SK-N-SH (cell line): ENCODE measurements around the gene PTGIS.

Source experiments
- CTCF ChIP-seq: fragments of 200-600 bp; sonication (generic); IDR thresholded peaks from 2 replicates; pipeline ENCODE4 v1.6.1; 2017; ENCODE audit warnings: antibody characterized with exemption, mild to moderate bottlenecking, moderate library complexity
- EP300 ChIP-seq, 2 experiments: IDR thresholded peaks; 2 replicates each; pipeline versions ENCODE4 v1.4.0 to v1.6.1; 2012; ENCODE audit warnings: borderline replicate concordance in 1 of 2, low read depth in 1 of 2, low read length in 1 of 2
- EZH2phosphoT487 ChIP-seq: fragments of 200-600 bp; sonication (generic); IDR thresholded peaks from 2 replicates; pipeline ENCODE4 v1.6.1; 2017; ENCODE audit warnings: low read depth, mixed run types, mild to moderate bottlenecking, antibody characterized with exemption, moderate library complexity, borderline replicate concordance
- MAX ChIP-seq: IDR thresholded peaks from 2 replicates; pipeline ENCODE4 v1.4.0; 2012; ENCODE audit warnings: low read depth
- MXI1 ChIP-seq: IDR thresholded peaks from 2 replicates; pipeline ENCODE4 v1.6.1; 2012; ENCODE audit warnings: mild to moderate bottlenecking, low read depth, low read length, improper control_type of control experiment
- NRF1 ChIP-seq: IDR thresholded peaks from 2 replicates; pipeline ENCODE4 v1.6.1; 2012; ENCODE audit warnings: low read depth, mild to moderate bottlenecking, low read length
- POLR2AphosphoS5 ChIP-seq: IDR thresholded peaks from 2 replicates; pipeline ENCODE4 v1.6.1; 2012; ENCODE audit warnings: low read depth, low read length
- REST ChIP-seq: IDR thresholded peaks from 2 replicates; pipeline ENCODE4 v1.6.1; 2012; ENCODE audit warnings: mild to moderate bottlenecking, low read depth, low read length, moderate library complexity
- SMC3 ChIP-seq: IDR thresholded peaks from 2 replicates; pipeline ENCODE4 v1.6.1; 2012; ENCODE audit warnings: low read depth, low read length, improper control_type of control experiment

- no peak for TF ChIP-seq MAX
- no peak for TF ChIP-seq CTCF
- TF ChIP-seq POLR2AphosphoS5 = no peak
- TF ChIP-seq SMC3 = no peak
- TF ChIP-seq NRF1 = no peak
- no peak for TF ChIP-seq EZH2phosphoT487
- no peak for TF ChIP-seq REST
- TF ChIP-seq MXI1 = no peak
- no peak for TF ChIP-seq EP300 (IDR thresholded peaks at IDR 0.05; ENCODE audit: borderline replicate concordance in 1 of 2, low read depth in 1 of 2, low read length in 1 of 2)
These were observed 21.8 kb upstream of the PTGIS start for GRCh38 chr20:49589747-49590146.
